ENCODE data around the gene OBSL1.
A peak's percentile ranks its signal among the peaks of the same experiment; 100 is the strongest.

Gene OBSL1

GRCh38 chr2:219612577-219613286 lies 41.4 kb upstream of the OBSL1 start:
- H3K27ac ChIP-seq (ENCODE audit: low read depth in 2 of 2, low read length in 2 of 2), result no peak overlapping the region
- H3K9ac ChIP-seq (ENCODE audit: low read depth in 1 of 2, low read length in 2 of 2), result no peak overlapping the region
- no peak overlapping the region for H3K4me3 ChIP-seq (ENCODE audit: low read length in 2 of 2)
- H3K27me3 ChIP-seq (ENCODE audit: control insufficient read depth in 2 of 2, insufficient read depth in 2 of 2, low read length in 2 of 2), result no peaks in the 10 kb centered on the region
- H3K36me3 ChIP-seq (ENCODE audit: control insufficient read depth in 2 of 2, insufficient read depth in 2 of 2, low read length in 2 of 2), result peaks cover 30 to 57% of the 10 kb centered on the region in 2 donors
- H3K4me1 ChIP-seq (ENCODE audit: control insufficient read depth in 2 of 2, insufficient read depth in 2 of 2, low read length in 2 of 2), result no peaks in the 10 kb centered on the region
- H3K9me3 ChIP-seq (ENCODE audit: control insufficient read depth in 2 of 2, low read length in 2 of 2), result no peaks in the 10 kb centered on the region

GRCh38 chr2:219611866-219612576 lies 40.7 kb upstream of the OBSL1 start:
- Histone ChIP-seq H3K9me3 (ENCODE audit: control insufficient read depth in 2 of 2, low read length in 2 of 2) (no peaks in the 10 kb centered on the region), H3K27me3 (ENCODE audit: control insufficient read depth in 2 of 2, insufficient read depth in 2 of 2, low read length in 2 of 2) (no peaks in the 10 kb centered on the region), H3K36me3 (ENCODE audit: control insufficient read depth in 2 of 2, insufficient read depth in 2 of 2, low read length in 2 of 2) (peaks cover 32 to 62% of the 10 kb centered on the region in 2 donors), H3K4me1 (ENCODE audit: control insufficient read depth in 2 of 2, insufficient read depth in 2 of 2, low read length in 2 of 2) (no peaks in the 10 kb centered on the region), H3K27ac (ENCODE audit: low read depth in 2 of 2, low read length in 2 of 2) (no peak overlapping the region), H3K9ac (ENCODE audit: low read depth in 1 of 2, low read length in 2 of 2) (no peak overlapping the region), H3K4me3 (ENCODE audit: low read length in 2 of 2) (no peak overlapping the region)

- H3K4me3 ChIP-seq (ENCODE audit: low read length in 2 of 2), result no peak overlapping the region
- peaks cover 38 to 67% of the 10 kb centered on the region in 2 donors for H3K36me3 ChIP-seq (ENCODE audit: control insufficient read depth in 2 of 2, insufficient read depth in 2 of 2, low read length in 2 of 2)
- no peaks in the 10 kb centered on the region for H3K9me3 ChIP-seq (ENCODE audit: control insufficient read depth in 2 of 2, low read length in 2 of 2)
- no peaks in the 10 kb centered on the region for H3K4me1 ChIP-seq (ENCODE audit: control insufficient read depth in 2 of 2, insufficient read depth in 2 of 2, low read length in 2 of 2)
- no peaks in the 10 kb centered on the region for H3K27me3 ChIP-seq (ENCODE audit: control insufficient read depth in 2 of 2, insufficient read depth in 2 of 2, low read length in 2 of 2)
- no peak overlapping the region for H3K27ac ChIP-seq (ENCODE audit: low read depth in 2 of 2, low read length in 2 of 2)
- no peak overlapping the region for H3K9ac ChIP-seq (ENCODE audit: low read depth in 1 of 2, low read length in 2 of 2)
Observed at GRCh38 chr2:219611306-219611705, 40.0 kb upstream of the OBSL1 start.

GRCh38 chr2:219609149-219609750 lies 37.9 kb upstream of the OBSL1 start:
- H3K9ac ChIP-seq (ENCODE audit: low read depth in 1 of 2, low read length in 2 of 2), result no peak overlapping the region
- no peaks in the 10 kb centered on the region for H3K4me1 ChIP-seq (ENCODE audit: control insufficient read depth in 2 of 2, insufficient read depth in 2 of 2, low read length in 2 of 2)
- H3K36me3 ChIP-seq (ENCODE audit: control insufficient read depth in 2 of 2, insufficient read depth in 2 of 2, low read length in 2 of 2), result peaks cover 38 to 59% of the 10 kb centered on the region in 2 donors
- no peaks in the 10 kb centered on the region for H3K9me3 ChIP-seq (ENCODE audit: control insufficient read depth in 2 of 2, low read length in 2 of 2)
- H3K27ac ChIP-seq (ENCODE audit: low read depth in 2 of 2, low read length in 2 of 2), result no peak overlapping the region
- no peaks in the 10 kb centered on the region for H3K27me3 ChIP-seq (ENCODE audit: control insufficient read depth in 2 of 2, insufficient read depth in 2 of 2, low read length in 2 of 2)
- H3K4me3 ChIP-seq (ENCODE audit: low read length in 2 of 2), result no peak overlapping the region

GRCh38 chr2:219608399-219608964 lies 37.1 kb upstream of the OBSL1 start:
- peaks cover 40 to 54% of the 10 kb centered on the region in 2 donors for H3K36me3 ChIP-seq (ENCODE audit: control insufficient read depth in 2 of 2, insufficient read depth in 2 of 2, low read length in 2 of 2)
- H3K9ac ChIP-seq (ENCODE audit: low read depth in 1 of 2, low read length in 2 of 2), result no peak overlapping the region
- no peak overlapping the region for H3K4me3 ChIP-seq (ENCODE audit: low read length in 2 of 2)
- no peaks in the 10 kb centered on the region for H3K4me1 ChIP-seq (ENCODE audit: control insufficient read depth in 2 of 2, insufficient read depth in 2 of 2, low read length in 2 of 2)
- H3K9me3 ChIP-seq (ENCODE audit: control insufficient read depth in 2 of 2, low read length in 2 of 2), result no peaks in the 10 kb centered on the region
- no peaks in the 10 kb centered on the region for H3K27me3 ChIP-seq (ENCODE audit: control insufficient read depth in 2 of 2, insufficient read depth in 2 of 2, low read length in 2 of 2)
- H3K27ac ChIP-seq (ENCODE audit: low read depth in 2 of 2, low read length in 2 of 2), result no peak overlapping the region

GRCh38 chr2:219607931-219608330 lies 36.6 kb upstream of the OBSL1 start:
- Histone ChIP-seq H3K9me3 (ENCODE audit: control insufficient read depth in 2 of 2, low read length in 2 of 2) (no peaks in the 10 kb centered on the region), H3K4me1 (ENCODE audit: control insufficient read depth in 2 of 2, insufficient read depth in 2 of 2, low read length in 2 of 2) (no peaks in the 10 kb centered on the region), H3K27ac (ENCODE audit: low read depth in 2 of 2, low read length in 2 of 2) (no peak overlapping the region), H3K4me3 (ENCODE audit: low read length in 2 of 2) (no peak overlapping the region), H3K27me3 (ENCODE audit: control insufficient read depth in 2 of 2, insufficient read depth in 2 of 2, low read length in 2 of 2) (no peaks in the 10 kb centered on the region), H3K36me3 (ENCODE audit: control insufficient read depth in 2 of 2, insufficient read depth in 2 of 2, low read length in 2 of 2) (peaks cover 40 to 54% of the 10 kb centered on the region in 2 donors), H3K9ac (ENCODE audit: low read depth in 1 of 2, low read length in 2 of 2) (no peak overlapping the region)

GRCh38 chr2:219605607-219605954 lies 34.2 kb upstream of the OBSL1 start:
- no peaks in the 10 kb centered on the region for H3K4me1 ChIP-seq (ENCODE audit: control insufficient read depth in 2 of 2, insufficient read depth in 2 of 2, low read length in 2 of 2)
- H3K36me3 ChIP-seq (ENCODE audit: control insufficient read depth in 2 of 2, insufficient read depth in 2 of 2, low read length in 2 of 2), result peaks cover 48 to 57% of the 10 kb centered on the region in 2 donors
- no peak overlapping the region for H3K4me3 ChIP-seq (ENCODE audit: low read length in 2 of 2)
- no peaks in the 10 kb centered on the region for H3K9me3 ChIP-seq (ENCODE audit: control insufficient read depth in 2 of 2, low read length in 2 of 2)
- H3K27me3 ChIP-seq (ENCODE audit: control insufficient read depth in 2 of 2, insufficient read depth in 2 of 2, low read length in 2 of 2), result no peaks in the 10 kb centered on the region
- no peak overlapping the region for H3K27ac ChIP-seq (ENCODE audit: low read depth in 2 of 2, low read length in 2 of 2)
- no peak overlapping the region for H3K9ac ChIP-seq (ENCODE audit: low read depth in 1 of 2, low read length in 2 of 2)

GRCh38 chr2:219603771-219604170 lies 32.4 kb upstream of the OBSL1 start:
- H3K27me3 ChIP-seq (ENCODE audit: control insufficient read depth in 2 of 2, insufficient read depth in 2 of 2, low read length in 2 of 2), result no peaks in the 10 kb centered on the region
- no peaks in the 10 kb centered on the region for H3K9me3 ChIP-seq (ENCODE audit: control insufficient read depth in 2 of 2, low read length in 2 of 2)
- no peak overlapping the region for H3K9ac ChIP-seq (ENCODE audit: low read depth in 1 of 2, low read length in 2 of 2)
- peak overlapping the region in 1 of 2 donors; percentile 6 for H3K27ac ChIP-seq (ENCODE audit: low read depth in 2 of 2, low read length in 2 of 2)
- H3K36me3 ChIP-seq (ENCODE audit: control insufficient read depth in 2 of 2, insufficient read depth in 2 of 2, low read length in 2 of 2), result peaks cover 40 to 49% of the 10 kb centered on the region in 2 donors
- H3K4me1 ChIP-seq (ENCODE audit: control insufficient read depth in 2 of 2, insufficient read depth in 2 of 2, low read length in 2 of 2), result no peaks in the 10 kb centered on the region
- H3K4me3 ChIP-seq (ENCODE audit: low read length in 2 of 2), result no peak overlapping the region

- Histone ChIP-seq H3K4me1 (ENCODE audit: control insufficient read depth in 2 of 2, insufficient read depth in 2 of 2, low read length in 2 of 2) (peaks cover 5 to 12% of the 10 kb centered on the region in 2 donors), H3K9ac (ENCODE audit: low read depth in 1 of 2, low read length in 2 of 2) (peak overlapping the region; percentile 75 to 77), H3K4me3 (ENCODE audit: low read length in 2 of 2) (peak overlapping the region; percentile 96 to 99), H3K27me3 (ENCODE audit: control insufficient read depth in 2 of 2, insufficient read depth in 2 of 2, low read length in 2 of 2) (no peaks in the 10 kb centered on the region), H3K36me3 (ENCODE audit: control insufficient read depth in 2 of 2, insufficient read depth in 2 of 2, low read length in 2 of 2) (peaks cover 13 to 18% of the 10 kb centered on the region in 2 donors), H3K27ac (ENCODE audit: low read depth in 2 of 2, low read length in 2 of 2) (peak overlapping the region; percentile 87 to 91), H3K9me3 (ENCODE audit: control insufficient read depth in 2 of 2, low read length in 2 of 2) (no peaks in the 10 kb centered on the region)
Observed at GRCh38 chr2:219598308-219599078, 27.2 kb upstream of the OBSL1 start.
